ENCODE measurements around the gene FOXN1.
"Not testable (repeated sequence)": the region's sequence is repeated elsewhere in the genome, so short reads cannot be mapped to it uniquely, and the experiment has no call there.

The FOXN1 gene

GRCh38 chr17:28574526-28574925 is 68.4 kb downstream of the FOXN1 start:
- no peak for DNase-seq (ENCODE audit: low read depth in 3 of 3)

- DNase-seq (ENCODE audit: low read depth in 3 of 3): no peak
Measured at GRCh38 chr17:28575126-28575795, 69.1 kb downstream of the FOXN1 start.

- not testable (repeated sequence) for DNase-seq (ENCODE audit: low read depth in 3 of 3)
Measured at GRCh38 chr17:28576016-28576415, 69.9 kb downstream of the FOXN1 start.

GRCh38 chr17:28576758-28577465 is 70.8 kb downstream of the FOXN1 start, which contains the start of gene ALDOC:
TSS of gene ALDOC (minus strand) at chr17:28576895. CDS start at chr17:28575532, 1,363 bp downstream.
- peak; percentile 96 to 98 (median 97) for DNase-seq (ENCODE audit: low read depth in 3 of 3)

GRCh38 chr17:28577466-28577824 is 71.3 kb downstream of the FOXN1 start:
- DNase-seq (ENCODE audit: low read depth in 3 of 3): no peak

DNA sequence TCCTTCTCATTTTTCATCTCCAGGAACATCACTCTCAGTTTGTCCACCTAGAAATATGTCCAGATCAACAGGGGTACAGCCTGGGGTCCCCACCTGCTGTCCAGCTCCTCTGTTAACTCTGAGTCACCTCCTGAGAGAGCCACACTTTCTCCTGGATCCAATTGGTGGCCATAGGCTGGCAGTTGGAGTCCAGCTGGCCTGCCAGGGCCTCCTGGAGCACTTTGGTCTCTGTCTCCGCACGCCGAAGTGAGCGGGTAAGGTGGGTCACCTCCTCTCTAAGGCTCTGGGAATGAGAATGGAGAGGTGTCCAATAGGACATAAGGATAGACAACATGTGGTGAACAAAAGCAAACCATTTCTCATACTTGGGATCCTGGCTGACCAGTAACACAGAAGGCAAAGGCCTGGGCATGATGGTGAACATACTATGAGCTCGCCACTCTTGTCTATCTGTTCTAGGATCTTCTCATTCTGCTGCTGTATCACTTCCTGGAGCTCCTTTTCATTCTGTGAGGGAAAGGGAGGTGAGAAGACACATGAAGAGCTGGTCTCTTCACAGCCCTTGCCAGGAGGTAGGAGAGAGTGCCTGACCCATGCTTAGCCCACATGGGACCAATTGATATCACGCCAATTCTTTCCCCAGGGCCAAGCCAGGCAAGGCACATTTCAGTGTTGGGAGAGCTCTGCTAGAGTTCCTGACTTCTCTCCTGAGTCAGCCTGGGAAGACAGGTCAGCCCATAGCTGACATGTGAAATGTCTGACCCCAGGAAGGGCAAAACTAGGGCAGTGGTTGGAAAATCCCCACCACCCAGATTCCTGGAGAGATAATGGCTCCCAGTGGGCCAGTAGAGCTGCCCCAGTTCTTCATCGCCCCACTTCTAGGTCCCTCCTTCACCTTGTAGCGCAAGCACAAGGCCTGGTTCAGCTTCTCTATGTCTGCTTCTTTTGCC is 72.4 kb downstream of the FOXN1 start:
- DNase-seq (ENCODE audit: low read depth in 3 of 3): no peak

DNA sequence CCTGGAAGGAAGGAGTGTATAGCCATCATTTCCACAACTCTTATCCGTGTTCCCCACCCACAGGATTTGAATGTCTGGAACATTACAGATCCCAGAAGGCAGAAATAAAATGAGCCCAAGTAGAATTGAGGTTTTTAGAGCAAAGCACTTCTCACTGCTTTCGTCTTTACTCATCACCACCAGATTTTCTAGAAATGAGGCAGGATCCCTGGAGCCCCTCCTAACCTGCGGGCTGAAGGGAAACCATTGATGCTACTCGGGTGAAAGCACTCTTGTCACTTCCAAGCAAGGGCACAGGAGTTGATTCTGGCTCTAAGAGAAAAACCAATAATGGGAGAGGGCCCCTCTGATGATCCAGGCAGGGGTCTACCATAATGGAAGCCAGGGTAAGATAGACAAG is 73.4 kb downstream of the FOXN1 start:
- DNase-seq (ENCODE audit: low read depth in 3 of 3): no peak

DNA sequence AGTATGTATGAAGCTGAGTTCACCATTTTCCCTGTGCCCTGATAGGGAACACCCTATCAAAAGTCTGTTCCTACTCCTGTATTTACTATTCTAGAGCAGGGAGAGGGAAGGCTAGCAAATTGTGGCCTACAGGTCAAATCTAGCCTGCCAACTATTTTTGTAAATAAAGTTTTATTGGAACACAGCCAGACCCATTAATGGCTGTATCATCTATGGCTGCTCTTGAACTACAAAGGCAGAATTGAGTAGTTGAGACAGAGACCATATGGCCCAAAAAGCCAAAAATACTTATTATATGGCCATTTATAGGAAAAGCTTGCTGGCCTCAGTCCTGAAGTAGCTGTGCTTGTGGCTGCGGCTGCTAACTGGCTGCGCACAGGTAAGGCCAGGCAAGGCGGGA is 74.8 kb downstream of the FOXN1 start:
- DNase-seq (ENCODE audit: low read depth in 3 of 3): no peak

DNA sequence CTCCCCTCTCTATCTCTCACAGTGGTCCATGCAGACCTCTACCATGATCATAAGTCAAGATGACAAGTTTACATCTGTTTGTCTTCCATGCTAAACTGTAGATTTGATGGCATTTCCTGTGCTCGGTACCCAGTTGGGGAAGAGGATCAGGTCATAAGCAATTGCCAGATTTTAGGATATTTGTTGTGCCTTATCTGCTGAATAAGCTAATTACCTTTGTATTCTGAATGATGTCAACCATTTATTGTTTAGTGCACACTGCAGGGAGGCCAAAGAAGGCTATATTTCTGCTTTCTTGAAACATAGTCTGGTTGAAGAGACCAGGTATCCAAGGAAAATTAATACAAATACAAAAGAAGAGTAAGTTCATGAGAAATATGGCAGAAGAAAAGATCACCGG is 76.4 kb downstream of the FOXN1 start:
- no peak for DNase-seq (ENCODE audit: low read depth in 3 of 3)

GRCh38 chr17:28584434-28584833 is 78.3 kb downstream of the FOXN1 start:
- no peak for DNase-seq (ENCODE audit: low read depth in 3 of 3)

GRCh38 chr17:28585851-28586250 is 79.7 kb downstream of the FOXN1 start:
- no peak for DNase-seq (ENCODE audit: low read depth in 3 of 3)
